OCI-LY1 (cell line): ENCODE results near the gene TIMMDC1.

Experiments
- EZH2 ChIP-seq: fragments of 200-600 bp; sonication (generic), shearing (Covaris generic); IDR thresholded peaks from 2 replicates; pipeline ENCODE4 v1.8.0; 2017; ENCODE audit warnings: borderline replicate concordance, mixed run types, mild to moderate bottlenecking, antibody characterized with exemption, low read length, moderate library complexity, mixed read lengths
- TF ChIP-seq, protein P1 (sequence below): fragments of 200-600 bp; sonication (generic), shearing (Covaris generic); IDR thresholded peaks from 2 replicates; pipeline ENCODE4 v1.5.1; 2017; ENCODE audit warnings: mild to moderate bottlenecking, antibody characterized with exemption, low read length, moderate library complexity, mixed read lengths

DNA sequence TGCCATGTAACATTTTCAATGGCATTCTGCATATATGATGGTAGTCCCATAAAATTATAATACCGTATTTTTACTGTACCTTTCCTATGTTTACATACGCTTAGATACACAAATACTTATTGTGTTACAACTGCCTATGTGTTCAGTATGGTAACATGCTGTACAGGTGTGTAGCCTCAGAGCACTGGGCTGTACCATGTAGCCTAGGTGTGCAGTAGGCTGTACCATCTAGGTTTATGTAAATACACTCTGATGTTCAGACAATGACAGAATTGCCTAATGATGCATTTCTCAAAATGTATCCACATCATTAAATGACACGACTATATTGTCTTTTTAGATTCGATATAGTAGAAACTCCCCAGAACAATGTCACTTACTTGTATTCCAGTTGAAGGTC lies 38.4 kb downstream of the TIMMDC1 start:
- TF ChIP-seq, protein P1, sequence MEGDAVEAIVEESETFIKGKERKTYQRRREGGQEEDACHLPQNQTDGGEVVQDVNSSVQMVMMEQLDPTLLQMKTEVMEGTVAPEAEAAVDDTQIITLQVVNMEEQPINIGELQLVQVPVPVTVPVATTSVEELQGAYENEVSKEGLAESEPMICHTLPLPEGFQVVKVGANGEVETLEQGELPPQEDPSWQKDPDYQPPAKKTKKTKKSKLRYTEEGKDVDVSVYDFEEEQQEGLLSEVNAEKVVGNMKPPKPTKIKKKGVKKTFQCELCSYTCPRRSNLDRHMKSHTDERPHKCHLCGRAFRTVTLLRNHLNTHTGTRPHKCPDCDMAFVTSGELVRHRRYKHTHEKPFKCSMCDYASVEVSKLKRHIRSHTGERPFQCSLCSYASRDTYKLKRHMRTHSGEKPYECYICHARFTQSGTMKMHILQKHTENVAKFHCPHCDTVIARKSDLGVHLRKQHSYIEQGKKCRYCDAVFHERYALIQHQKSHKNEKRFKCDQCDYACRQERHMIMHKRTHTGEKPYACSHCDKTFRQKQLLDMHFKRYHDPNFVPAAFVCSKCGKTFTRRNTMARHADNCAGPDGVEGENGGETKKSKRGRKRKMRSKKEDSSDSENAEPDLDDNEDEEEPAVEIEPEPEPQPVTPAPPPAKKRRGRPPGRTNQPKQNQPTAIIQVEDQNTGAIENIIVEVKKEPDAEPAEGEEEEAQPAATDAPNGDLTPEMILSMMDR, result no peak
- TF ChIP-seq EZH2, result no peak
